ENCODE measurements around the gene NFASC.

The NFASC gene

DNA sequence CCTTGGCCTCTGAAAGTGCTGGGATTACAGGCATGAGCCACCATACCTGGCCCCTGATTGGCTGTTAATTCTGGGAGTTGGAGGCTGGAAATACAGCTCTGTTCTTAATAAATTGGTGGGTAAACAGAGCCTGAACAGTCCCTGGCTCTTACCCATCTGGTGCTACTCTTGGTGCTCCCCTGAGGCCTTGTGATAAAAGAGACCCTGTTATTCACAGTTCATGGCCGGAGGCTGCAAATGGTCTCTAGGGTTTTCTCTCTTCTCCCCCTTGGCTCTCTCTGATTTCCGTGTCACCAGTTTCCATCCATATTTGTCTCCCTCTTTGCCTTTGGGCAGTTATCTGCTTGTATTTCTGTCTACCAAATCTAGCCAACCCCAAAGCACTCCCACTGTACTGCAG is 17.2 kb downstream of the NFASC start:
- no peak overlapping the region for H3K4ac ChIP-seq (ENCODE audit: low read depth, low read length)
- H3K79me2 ChIP-seq (ENCODE audit: control insufficient read depth, insufficient read depth, low read length, poor library complexity), result no peaks in the 10 kb centered on the region
- no CpG with 5 or more reads among the region's 2 CpGs for WGBS (ENCODE audit: extremely low coverage, insufficient coverage, insufficient read length)
- no peak overlapping the region for H3K4me2 ChIP-seq (ENCODE audit: low read length)
- H4K8ac ChIP-seq (ENCODE audit: low read depth, low read length), result no peak overlapping the region
- no peak overlapping the region for H2BK5ac ChIP-seq (ENCODE audit: low read depth, low read length, poor library complexity)
- H3K27me3 ChIP-seq (ENCODE audit: insufficient read depth, low read length), result no peaks in the 10 kb centered on the region
- no peaks in the 10 kb centered on the region for H3K36me3 ChIP-seq (ENCODE audit: control insufficient read depth in 1 of 2, insufficient read depth in 2 of 2, low read length in 2 of 2)
- H4K91ac ChIP-seq (ENCODE audit: low read depth, low read length), result no peak overlapping the region
- H3K18ac ChIP-seq (ENCODE audit: low read length), result no peak overlapping the region
- no peak overlapping the region for H3K9ac ChIP-seq (ENCODE audit: low read length)
- no peak overlapping the region for H2BK120ac ChIP-seq (ENCODE audit: insufficient read depth, low read length, poor library complexity)
- no peak overlapping the region for H3K14ac ChIP-seq (ENCODE audit: low read length)
- no peak overlapping the region for H3K23ac ChIP-seq (ENCODE audit: low read length)
- H3K27ac ChIP-seq (ENCODE audit: low read depth, low read length), result no peak overlapping the region
- H2AFZ ChIP-seq (ENCODE audit: insufficient read depth, low read length, poor library complexity), result no peak overlapping the region
- no peak overlapping the region for H2BK12ac ChIP-seq (ENCODE audit: low read length)
- peaks cover 5% of the 10 kb centered on the region for H3K9me3 ChIP-seq (ENCODE audit: insufficient read depth, low read depth, low read length)
- no peak overlapping the region for H2AK5ac ChIP-seq (ENCODE audit: low read length)
- H3K4me3 ChIP-seq (ENCODE audit: low read depth, low read length), result no peak overlapping the region
- no peak for DNase-seq
- peaks cover 0 to 9% of the 10 kb centered on the region in 2 experiments for H3K4me1 ChIP-seq (ENCODE audit: control insufficient read depth in 1 of 2, insufficient read depth in 2 of 2, low read length in 2 of 2)
- no peaks in the 10 kb centered on the region for H3K79me1 ChIP-seq (ENCODE audit: low read length)
- no peak overlapping the region for H4K12ac ChIP-seq (ENCODE audit: low read depth, low read length)

DNA sequence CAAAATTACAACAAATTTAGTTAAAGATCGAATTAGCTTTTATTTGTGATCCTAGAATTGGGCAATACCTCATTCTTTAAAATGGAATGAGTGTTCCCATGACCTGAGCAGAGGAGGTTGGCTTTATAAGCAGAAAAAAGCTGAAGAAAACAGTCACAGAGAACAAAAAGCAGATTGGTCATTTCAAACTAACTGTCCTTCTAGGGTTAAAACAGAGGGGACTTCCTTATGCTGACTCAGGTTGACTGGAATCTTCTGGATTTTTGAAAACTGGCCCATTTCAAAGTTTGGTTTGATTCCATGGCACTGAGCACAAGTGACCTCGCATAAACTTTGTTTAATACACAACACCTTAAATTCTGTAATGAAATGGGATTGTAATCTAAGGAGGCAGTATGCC is 17.6 kb downstream of the NFASC start:
- H3K27me3 ChIP-seq (ENCODE audit: insufficient read depth, low read length), result no peaks in the 10 kb centered on the region
- no peak overlapping the region for H4K8ac ChIP-seq (ENCODE audit: low read depth, low read length)
- no peak overlapping the region for H3K9ac ChIP-seq (ENCODE audit: low read length)
- H3K14ac ChIP-seq (ENCODE audit: low read length), result no peak overlapping the region
- no peak overlapping the region for H3K4ac ChIP-seq (ENCODE audit: low read depth, low read length)
- H3K18ac ChIP-seq (ENCODE audit: low read length), result no peak overlapping the region
- H3K4me1 ChIP-seq (ENCODE audit: control insufficient read depth in 1 of 2, insufficient read depth in 2 of 2, low read length in 2 of 2), result peaks cover 0 to 5% of the 10 kb centered on the region in 2 experiments
- no peak overlapping the region for H4K12ac ChIP-seq (ENCODE audit: low read depth, low read length)
- no CpG with 5 or more reads among the region's 2 CpGs for WGBS (ENCODE audit: extremely low coverage, insufficient coverage, insufficient read length)
- no peak overlapping the region for H2AK5ac ChIP-seq (ENCODE audit: low read length)
- H2BK12ac ChIP-seq (ENCODE audit: low read length), result no peak overlapping the region
- H4K91ac ChIP-seq (ENCODE audit: low read depth, low read length), result no peak overlapping the region
- H2BK5ac ChIP-seq (ENCODE audit: low read depth, low read length, poor library complexity), result no peak overlapping the region
- H3K4me3 ChIP-seq (ENCODE audit: low read depth, low read length), result no peak overlapping the region
- H3K23ac ChIP-seq (ENCODE audit: low read length), result no peak overlapping the region
- H2BK120ac ChIP-seq (ENCODE audit: insufficient read depth, low read length, poor library complexity), result no peak overlapping the region
- no peaks in the 10 kb centered on the region for H3K79me1 ChIP-seq (ENCODE audit: low read length)
- H3K9me3 ChIP-seq (ENCODE audit: insufficient read depth, low read depth, low read length), result peaks cover 4% of the 10 kb centered on the region
- H3K27ac ChIP-seq (ENCODE audit: low read depth, low read length), result no peak overlapping the region
- no peak overlapping the region for H2AFZ ChIP-seq (ENCODE audit: insufficient read depth, low read length, poor library complexity)
- H3K79me2 ChIP-seq (ENCODE audit: control insufficient read depth, insufficient read depth, low read length, poor library complexity), result no peaks in the 10 kb centered on the region
- no peak for DNase-seq
- no peak overlapping the region for H3K4me2 ChIP-seq (ENCODE audit: low read length)
- H3K36me3 ChIP-seq (ENCODE audit: control insufficient read depth in 1 of 2, insufficient read depth in 2 of 2, low read length in 2 of 2), result no peaks in the 10 kb centered on the region

GRCh38 chr1:204889681-204890383 is 19.2 kb downstream of the NFASC start:
- H3K14ac ChIP-seq (ENCODE audit: low read length), result no peak overlapping the region
- no peaks in the 10 kb centered on the region for H3K79me1 ChIP-seq (ENCODE audit: low read length)
- no peaks in the 10 kb centered on the region for H3K27me3 ChIP-seq (ENCODE audit: insufficient read depth, low read length)
- H4K8ac ChIP-seq (ENCODE audit: low read depth, low read length), result no peak overlapping the region
- H3K9me3 ChIP-seq (ENCODE audit: insufficient read depth, low read depth, low read length), result peaks cover 4% of the 10 kb centered on the region
- H2AFZ ChIP-seq (ENCODE audit: insufficient read depth, low read length, poor library complexity), result no peak overlapping the region
- no peak overlapping the region for H2BK12ac ChIP-seq (ENCODE audit: low read length)
- DNase-seq, result no peak
- H3K18ac ChIP-seq (ENCODE audit: low read length), result no peak overlapping the region
- no peak overlapping the region for H3K4me2 ChIP-seq (ENCODE audit: low read length)
- no peak overlapping the region for H2AK5ac ChIP-seq (ENCODE audit: low read length)
- H3K9ac ChIP-seq (ENCODE audit: low read length), result no peak overlapping the region
- H3K4ac ChIP-seq (ENCODE audit: low read depth, low read length), result no peak overlapping the region
- no peak overlapping the region for H4K12ac ChIP-seq (ENCODE audit: low read depth, low read length)
- H3K36me3 ChIP-seq (ENCODE audit: control insufficient read depth in 1 of 2, insufficient read depth in 2 of 2, low read length in 2 of 2), result no peaks in the 10 kb centered on the region
- WGBS (ENCODE audit: extremely low coverage, insufficient coverage, insufficient read length), result no CpG with 5 or more reads among the region's 8 CpGs
- H3K23ac ChIP-seq (ENCODE audit: low read length), result no peak overlapping the region
- H2BK5ac ChIP-seq (ENCODE audit: low read depth, low read length, poor library complexity), result no peak overlapping the region
- no peaks in the 10 kb centered on the region for H3K79me2 ChIP-seq (ENCODE audit: control insufficient read depth, insufficient read depth, low read length, poor library complexity)
- H3K27ac ChIP-seq (ENCODE audit: low read depth, low read length), result no peak overlapping the region
- no peak overlapping the region for H3K4me3 ChIP-seq (ENCODE audit: low read depth, low read length)
- no peak overlapping the region for H4K91ac ChIP-seq (ENCODE audit: low read depth, low read length)
- no peak overlapping the region for H2BK120ac ChIP-seq (ENCODE audit: insufficient read depth, low read length, poor library complexity)
- H3K4me1 ChIP-seq (ENCODE audit: control insufficient read depth in 1 of 2, insufficient read depth in 2 of 2, low read length in 2 of 2), result no peaks in the 10 kb centered on the region

GRCh38 chr1:204891860-204892259 is 21.2 kb downstream of the NFASC start:
- peak; percentile 56 to 86 for DNase-seq
- Histone ChIP-seq H3K36me3 (ENCODE audit: control insufficient read depth in 1 of 2, insufficient read depth in 2 of 2, low read length in 2 of 2) (no peaks in the 10 kb centered on the region), H3K4ac (ENCODE audit: low read depth, low read length) (no peak overlapping the region), H3K4me1 (ENCODE audit: control insufficient read depth in 1 of 2, insufficient read depth in 2 of 2, low read length in 2 of 2) (no peaks in the 10 kb centered on the region), H2BK120ac (ENCODE audit: insufficient read depth, low read length, poor library complexity) (no peak overlapping the region), H3K27me3 (ENCODE audit: insufficient read depth, low read length) (no peaks in the 10 kb centered on the region), H3K9me3 (ENCODE audit: insufficient read depth, low read depth, low read length) (peaks cover 4% of the 10 kb centered on the region), H3K23ac (ENCODE audit: low read length) (no peak overlapping the region), H3K4me3 (ENCODE audit: low read depth, low read length) (no peak overlapping the region), H2BK5ac (ENCODE audit: low read depth, low read length, poor library complexity) (no peak overlapping the region), H3K79me2 (ENCODE audit: control insufficient read depth, insufficient read depth, low read length, poor library complexity) (no peaks in the 10 kb centered on the region), H4K12ac (ENCODE audit: low read depth, low read length) (no peak overlapping the region), H4K8ac (ENCODE audit: low read depth, low read length) (no peak overlapping the region), H3K9ac (ENCODE audit: low read length) (no peak overlapping the region), H2AFZ (ENCODE audit: insufficient read depth, low read length, poor library complexity) (no peak overlapping the region), H2AK5ac (ENCODE audit: low read length) (no peak overlapping the region), H3K14ac (ENCODE audit: low read length) (no peak overlapping the region), H4K91ac (ENCODE audit: low read depth, low read length) (no peak overlapping the region), H3K27ac (ENCODE audit: low read depth, low read length) (no peak overlapping the region), H3K18ac (ENCODE audit: low read length) (no peak overlapping the region), H3K4me2 (ENCODE audit: low read length) (no peak overlapping the region), H2BK12ac (ENCODE audit: low read length) (no peak overlapping the region), H3K79me1 (ENCODE audit: low read length) (no peaks in the 10 kb centered on the region)
- WGBS (ENCODE audit: extremely low coverage, insufficient coverage, insufficient read length), result no CpG with 5 or more reads among the region's 3 CpGs

Data from trophoblast cell (in vitro differentiated cells and primary cell).